ENCODE results near the gene TMEM132C.

Gene TMEM132C

DNA sequence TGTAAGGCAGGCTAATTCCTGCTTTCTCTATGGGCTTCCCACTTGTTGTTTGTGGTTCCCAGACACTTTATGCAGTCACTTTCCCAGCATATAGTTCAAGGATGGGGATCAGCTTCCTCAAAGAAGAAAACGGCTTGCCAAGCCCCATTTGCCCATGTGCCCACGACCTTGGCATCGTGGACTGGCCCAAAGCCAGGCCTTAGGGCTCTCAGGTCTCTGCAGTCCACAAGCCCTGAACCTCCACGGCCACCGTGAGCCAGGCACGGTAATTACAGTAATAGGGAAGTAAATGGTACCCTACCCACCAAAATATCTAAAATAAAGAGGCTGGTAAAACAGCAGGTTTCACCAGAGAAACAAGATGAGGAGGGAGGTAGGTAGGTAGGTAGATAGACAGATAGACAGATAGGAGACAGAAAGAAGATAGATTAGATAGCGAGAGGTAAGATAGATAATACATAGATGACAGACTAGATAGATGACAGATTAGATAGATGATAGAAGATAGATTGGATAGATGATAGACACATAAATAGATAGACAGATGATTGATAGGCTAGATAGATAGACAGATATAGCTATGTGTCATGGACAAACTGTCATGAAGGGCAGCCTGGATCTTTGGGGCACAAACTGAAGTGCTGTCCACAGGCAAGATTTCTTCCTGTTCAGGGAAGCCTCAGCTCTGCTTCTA lies 393.7 kb downstream of the TMEM132C start:
- DNase-seq (ENCODE audit: low read depth in 2 of 2) = no peak

- no peak for DNase-seq (ENCODE audit: low read depth in 2 of 2)
Measured at GRCh38 chr12:128661226-128661569, 394.2 kb downstream of the TMEM132C start.

GRCh38 chr12:128662101-128662500 lies 395.1 kb downstream of the TMEM132C start:
- DNase-seq (ENCODE audit: low read depth in 2 of 2) = no peak

DNA sequence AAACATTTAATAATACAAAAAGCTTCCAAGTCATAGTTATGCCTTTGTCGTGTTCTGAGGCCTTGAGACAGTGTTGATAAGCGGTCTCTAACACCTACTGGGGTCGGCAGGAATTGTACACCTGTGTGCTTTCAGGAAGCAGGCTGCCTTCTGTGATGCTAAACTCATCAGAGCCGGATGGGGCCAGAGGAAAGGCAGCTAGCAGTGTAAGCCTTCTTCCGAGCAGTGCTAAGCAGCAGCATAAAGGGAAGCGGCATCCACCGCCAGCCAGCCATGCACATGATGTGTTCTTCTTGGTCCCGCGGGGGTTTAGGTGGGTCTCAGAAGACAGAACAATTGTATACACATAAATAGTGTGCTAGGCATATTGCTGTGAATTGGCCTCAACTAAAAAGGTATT lies 397.5 kb downstream of the TMEM132C start:
- DNase-seq (ENCODE audit: low read depth in 2 of 2) = no peak

- no peak for DNase-seq (ENCODE audit: low read depth in 2 of 2)
Measured at GRCh38 chr12:128667193-128667592, 400.2 kb downstream of the TMEM132C start.

DNA sequence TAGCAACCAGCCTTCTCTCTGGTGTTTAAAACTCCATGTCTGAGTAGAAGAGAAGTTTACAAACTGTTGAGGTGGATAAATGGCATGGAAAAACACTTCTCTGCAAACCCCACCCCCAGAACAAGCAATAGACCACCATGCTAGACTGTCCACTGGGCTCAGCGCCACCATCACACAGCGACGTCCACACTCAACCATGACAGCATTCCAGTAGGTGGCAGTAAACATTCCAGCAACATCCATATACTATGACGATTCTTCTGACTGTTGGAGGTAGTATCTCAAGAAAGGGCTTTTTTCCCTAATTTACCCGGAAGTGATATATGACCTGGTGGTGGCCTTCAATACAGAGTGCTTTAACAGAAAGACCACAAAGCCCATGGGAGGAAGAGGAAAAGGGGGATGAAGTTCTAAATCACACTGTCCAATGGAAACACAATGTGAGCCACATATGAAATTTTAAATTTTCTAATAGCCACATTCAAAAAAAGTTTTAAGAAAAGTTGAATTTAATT lies 404.6 kb downstream of the TMEM132C start:
- no peak for DNase-seq (ENCODE audit: low read depth in 2 of 2)

DNA sequence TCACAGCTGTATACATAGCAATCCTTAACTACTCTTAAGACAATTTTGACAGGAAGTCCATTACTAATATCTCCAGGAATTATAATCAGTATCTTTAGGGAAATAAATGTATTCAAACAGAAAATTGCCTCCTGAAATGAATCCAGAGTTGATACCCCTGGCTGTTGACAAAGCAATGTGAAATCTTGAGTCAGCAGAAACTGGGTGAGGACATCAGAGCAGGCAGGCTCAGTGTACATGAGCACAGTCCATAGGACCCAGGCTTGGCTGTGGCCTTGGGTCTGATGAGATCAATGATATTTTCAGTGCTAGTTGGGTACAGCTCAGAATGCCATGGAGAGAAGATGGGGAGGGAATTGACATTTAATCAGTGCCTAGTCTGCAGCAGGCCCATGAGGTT lies 405.5 kb downstream of the TMEM132C start:
- no peak for DNase-seq (ENCODE audit: low read depth in 2 of 2)

DNA sequence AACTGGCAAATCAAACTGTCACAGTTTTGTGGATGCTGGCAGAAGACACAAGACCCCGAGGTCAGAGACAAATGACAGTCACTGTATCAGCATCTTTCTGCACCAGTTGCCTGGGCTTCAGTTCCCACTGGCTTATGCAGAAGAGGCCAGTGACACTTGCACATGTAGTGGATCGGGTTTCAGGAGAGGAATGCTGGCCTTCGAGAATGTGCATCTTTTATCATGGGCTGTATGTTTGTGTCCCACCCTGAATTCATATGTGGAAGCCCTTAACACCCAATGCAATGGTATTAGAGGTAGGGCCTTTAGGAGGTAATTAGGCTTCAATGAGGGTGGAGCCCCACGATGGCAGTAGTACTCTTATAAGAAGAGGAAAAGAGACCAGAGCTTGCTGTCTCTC lies 405.9 kb downstream of the TMEM132C start:
- no peak for DNase-seq (ENCODE audit: low read depth in 2 of 2)

GRCh38 chr12:128675576-128675975 lies 408.6 kb downstream of the TMEM132C start:
- DNase-seq (ENCODE audit: low read depth in 2 of 2) = no peak

DNA sequence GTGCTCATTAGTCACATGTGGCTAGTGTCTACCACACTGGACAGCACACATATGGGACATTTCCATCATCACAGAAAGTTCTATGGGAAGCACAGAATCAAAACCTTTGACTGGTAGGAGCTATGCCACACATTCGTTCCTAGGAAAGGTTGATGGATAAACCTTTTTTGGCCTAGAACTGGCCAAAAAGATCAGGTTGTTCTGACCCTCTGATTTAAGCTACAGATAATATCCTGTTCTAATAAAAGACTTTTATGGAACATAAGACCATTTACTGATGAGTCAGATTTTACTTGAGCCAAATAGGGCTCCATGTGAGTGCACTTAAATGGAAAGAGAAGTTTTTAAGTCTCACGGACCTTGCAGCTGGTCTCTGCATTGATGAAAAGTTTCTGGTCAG lies 413.6 kb downstream of the TMEM132C start:
- no peak for DNase-seq (ENCODE audit: low read depth in 2 of 2)

DNA sequence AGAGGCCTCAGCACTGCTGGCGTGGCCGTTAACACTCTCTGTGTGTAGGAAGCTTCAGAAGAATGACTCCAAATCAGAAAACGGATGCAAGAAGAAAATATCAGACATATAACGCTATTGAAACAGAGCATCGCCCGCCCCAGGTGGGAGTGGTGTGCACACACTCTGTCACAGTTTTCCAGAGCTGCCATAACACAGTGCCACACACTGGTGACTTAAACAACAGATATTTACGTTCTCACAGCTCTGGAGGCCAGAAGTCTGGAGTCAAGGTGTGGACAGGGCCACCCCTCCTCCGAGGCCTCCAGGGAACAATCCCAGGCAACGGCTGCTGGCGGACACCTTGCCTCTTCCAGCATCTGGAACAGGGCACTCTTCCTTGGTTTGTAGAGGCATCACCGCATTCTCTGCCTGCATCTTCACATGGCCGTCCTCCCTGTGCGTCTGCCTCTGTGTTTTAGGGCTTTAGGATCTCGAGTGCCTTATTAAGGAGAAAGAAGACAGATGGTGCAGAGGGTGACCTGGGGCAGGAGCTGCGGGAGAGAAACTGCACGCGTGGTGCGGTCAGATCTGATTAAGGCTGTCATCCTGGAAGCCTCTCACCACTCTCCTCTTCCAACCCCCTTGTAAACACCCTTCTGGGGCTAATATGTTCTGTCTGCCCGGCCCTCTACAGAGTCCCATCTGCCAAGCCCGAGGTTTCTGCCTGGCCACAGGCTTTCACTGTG lies 415.7 kb downstream of the TMEM132C start:
- no peak for DNase-seq (ENCODE audit: low read depth in 2 of 2)

DNA sequence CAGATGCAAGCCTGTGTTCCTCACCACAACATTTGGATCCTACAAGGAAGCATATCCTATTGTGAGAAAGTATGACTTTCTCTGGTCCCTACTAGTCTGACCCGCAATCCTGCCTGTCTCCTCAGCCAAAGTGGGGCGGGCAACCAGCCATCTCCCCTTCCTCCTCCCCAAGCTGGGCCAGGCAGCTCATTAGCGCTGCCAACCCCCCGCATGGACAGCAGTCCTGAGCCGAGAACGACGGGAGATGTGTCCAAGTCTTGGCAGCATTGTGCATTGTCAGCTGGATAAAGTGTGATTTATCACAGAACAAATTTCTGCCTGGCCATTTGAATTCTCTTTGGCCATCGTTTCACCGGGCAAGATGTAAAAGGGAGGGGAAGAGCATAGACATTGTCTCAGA lies 417.4 kb downstream of the TMEM132C start:
- DNase-seq (ENCODE audit: low read depth in 2 of 2) = no peak

- no peak for DNase-seq (ENCODE audit: low read depth in 2 of 2)
Measured at GRCh38 chr12:128685903-128686475, 419.0 kb downstream of the TMEM132C start.

DNA sequence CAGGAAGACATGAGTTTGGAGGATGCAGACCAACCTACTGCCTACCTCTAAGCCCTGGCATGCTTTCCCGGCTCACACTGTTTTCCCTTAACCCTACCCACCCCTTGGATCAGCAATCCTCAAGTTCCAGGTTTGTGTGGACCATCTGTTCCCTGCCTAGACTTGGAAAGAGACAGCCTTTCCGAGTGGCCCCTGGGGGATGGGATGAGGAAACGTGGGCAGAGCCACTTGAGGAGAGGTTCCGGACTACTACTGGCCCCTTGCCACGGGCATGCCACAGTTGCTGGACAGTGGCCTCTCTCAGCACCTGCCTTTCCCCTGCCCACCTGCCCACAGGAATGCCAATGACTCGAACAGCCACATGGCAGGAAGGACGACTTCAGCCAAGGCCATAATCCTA lies 420.9 kb downstream of the TMEM132C start:
- no peak for DNase-seq (ENCODE audit: low read depth in 2 of 2)

DNA sequence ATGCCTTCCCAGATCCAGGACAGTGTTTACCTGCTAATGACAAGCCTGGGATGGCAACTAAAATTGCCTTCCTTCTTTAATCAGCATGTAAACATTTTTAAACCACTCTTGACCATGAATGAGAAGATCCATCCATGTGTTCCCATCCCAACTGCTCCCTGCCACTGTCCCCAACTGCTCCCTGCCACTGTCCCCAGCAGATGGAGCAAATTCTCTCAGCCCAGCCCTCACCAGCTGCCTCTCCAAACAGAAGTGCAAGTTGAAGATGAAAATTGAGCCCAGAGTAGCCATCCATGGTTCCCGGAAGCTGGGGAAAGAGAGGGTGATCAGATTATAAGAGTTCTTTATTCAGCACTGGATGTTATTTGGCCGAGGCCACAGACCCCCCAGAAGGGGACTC lies 423.7 kb downstream of the TMEM132C start:
- no peak for DNase-seq (ENCODE audit: low read depth in 2 of 2)

DNA sequence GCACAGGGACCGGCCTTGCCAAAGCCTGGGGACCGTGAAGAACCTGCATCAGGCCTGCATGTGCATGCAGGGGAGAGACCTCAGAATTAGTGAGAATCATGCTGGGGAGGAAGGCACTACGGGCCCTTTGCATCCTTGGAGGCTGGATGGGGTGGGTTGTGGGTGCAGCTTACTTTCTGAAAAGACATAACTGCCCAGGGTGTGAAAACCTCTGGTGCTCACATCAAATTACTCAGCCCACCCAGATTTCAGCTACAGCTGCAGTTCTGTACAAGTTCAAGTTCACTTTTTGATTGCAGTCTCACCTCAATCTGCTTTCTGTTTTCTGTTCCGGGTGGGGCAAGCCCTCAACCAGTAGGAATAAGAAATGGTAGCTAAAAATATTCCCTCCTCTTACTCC lies 426.1 kb downstream of the TMEM132C start:
- no peak for DNase-seq (ENCODE audit: low read depth in 2 of 2)

GRCh38 chr12:128693771-128694170 lies 426.8 kb downstream of the TMEM132C start:
- no peak for DNase-seq (ENCODE audit: low read depth in 2 of 2)

- no peak for DNase-seq (ENCODE audit: low read depth in 2 of 2)
Measured at GRCh38 chr12:128694445-128694844, 427.5 kb downstream of the TMEM132C start.

DNA sequence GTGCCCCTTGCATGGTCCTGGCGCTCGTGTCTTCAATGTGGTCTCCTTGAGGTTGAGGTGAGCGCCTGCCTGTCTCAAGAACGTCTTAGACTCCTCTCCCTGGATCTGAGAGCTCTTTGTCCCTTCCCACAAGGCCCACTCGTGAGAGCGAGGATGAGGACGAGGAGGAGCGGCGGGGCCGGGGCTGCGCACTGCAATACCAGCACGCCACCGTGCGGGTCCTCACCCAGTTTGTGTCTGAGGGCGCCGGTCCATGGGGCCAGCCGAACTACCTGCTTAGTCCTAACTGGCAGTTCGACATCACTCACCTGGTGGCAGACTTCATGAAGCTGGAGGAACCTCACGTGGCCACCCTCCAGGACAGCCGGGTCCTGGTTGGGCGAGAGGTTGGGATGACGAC lies 428.7 kb downstream of the TMEM132C start:
- no peak for DNase-seq (ENCODE audit: low read depth in 2 of 2)

- DNase-seq (ENCODE audit: low read depth in 2 of 2) = no peak
Measured at GRCh38 chr12:128698301-128698972, 431.5 kb downstream of the TMEM132C start.

- DNase-seq (ENCODE audit: low read depth in 2 of 2) = no peak
Measured at GRCh38 chr12:128699106-128699505, 432.1 kb downstream of the TMEM132C start.

GRCh38 chr12:128702371-128702770 lies 435.4 kb downstream of the TMEM132C start:
- DNase-seq (ENCODE audit: low read depth in 2 of 2) = no peak

DNA sequence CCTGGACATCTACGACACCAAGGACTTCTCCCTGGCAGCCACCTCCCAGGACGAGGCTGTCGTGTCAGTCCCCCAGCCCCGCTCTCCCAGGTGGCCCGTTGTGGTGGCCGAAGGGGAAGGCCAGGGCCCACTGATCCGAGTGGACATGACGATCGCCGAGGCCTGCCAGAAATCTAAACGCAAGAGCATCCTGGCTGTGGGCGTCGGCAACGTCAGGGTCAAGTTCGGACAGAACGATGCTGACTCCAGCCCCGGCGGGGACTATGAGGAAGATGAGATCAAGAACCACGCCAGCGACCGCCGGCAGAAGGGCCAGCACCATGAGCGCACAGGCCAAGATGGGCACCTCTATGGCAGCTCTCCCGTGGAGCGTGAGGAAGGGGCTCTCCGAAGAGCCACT lies 438.2 kb downstream of the TMEM132C start:
- DNase-seq (ENCODE audit: low read depth in 2 of 2) = no peak

Data from stimulated activated CD8-positive, alpha-beta memory T cell treated with anti-CD3 and anti-CD28 coated beads, Interleukin-15, amount 100 ng/mL, for 48 hours (primary cell).